Osteocyte (in vitro differentiated cells): ENCODE measurements around the gene KCNK13. TPM values are rescaled to one million over a fixed set of nuclear protein-coding genes. Genes with fewer than 3 reads are reported as not detected.

Experiments used
- DNase-seq: peaks from one replicate; pipeline ENCODE4 v3.0.0; 2021; ENCODE audit warnings: mixed read lengths; ENCODE audit not compliant: unreplicated experiment; ENCODE audit errors: extremely low spot score
- H3K27ac Mint-ChIP-seq: one replicate; pipeline ENCODE4 v1.8.0; 2021; ENCODE audit warnings: mild to moderate bottlenecking, mixed read lengths; ENCODE audit not compliant: unreplicated experiment
- H3K27me3 Mint-ChIP-seq: one replicate; pipeline ENCODE4 v1.8.0; 2021; ENCODE audit warnings: mixed read lengths; ENCODE audit not compliant: unreplicated experiment
- H3K36me3 Mint-ChIP-seq: one replicate; pipeline ENCODE4 v1.8.0; 2021; ENCODE audit warnings: mixed read lengths; ENCODE audit not compliant: unreplicated experiment
- H3K4me1 Mint-ChIP-seq: one replicate; pipeline ENCODE4 v1.8.0; 2021; ENCODE audit warnings: mixed read lengths; ENCODE audit not compliant: unreplicated experiment
- H3K4me3 Mint-ChIP-seq: one replicate; pipeline ENCODE4 v1.8.0; 2021; ENCODE audit warnings: mild to moderate bottlenecking, moderate library complexity, mixed read lengths; ENCODE audit not compliant: unreplicated experiment
- H3K9me3 Mint-ChIP-seq: one replicate; pipeline ENCODE4 v1.8.0; 2021; ENCODE audit warnings: mixed read lengths; ENCODE audit not compliant: unreplicated experiment
- total RNA-seq: library from RNA; stranded (reverse); gene quantifications from 2 replicates; pipeline ENCODE4 v1.2.1, GENCODE V29; 2021
- TF ChIP-seq, protein P1 (sequence below): fragments of 200-600 bp; sonication (generic); IDR thresholded peaks from 2 replicates; pipeline ENCODE4 v1.5.0; 2021; ENCODE audit warnings: antibody characterized with exemption, mild to moderate bottlenecking, moderate library complexity

The KCNK13 gene
- total RNA-seq, 1 donor from 2014 or later = not detected

DNA sequence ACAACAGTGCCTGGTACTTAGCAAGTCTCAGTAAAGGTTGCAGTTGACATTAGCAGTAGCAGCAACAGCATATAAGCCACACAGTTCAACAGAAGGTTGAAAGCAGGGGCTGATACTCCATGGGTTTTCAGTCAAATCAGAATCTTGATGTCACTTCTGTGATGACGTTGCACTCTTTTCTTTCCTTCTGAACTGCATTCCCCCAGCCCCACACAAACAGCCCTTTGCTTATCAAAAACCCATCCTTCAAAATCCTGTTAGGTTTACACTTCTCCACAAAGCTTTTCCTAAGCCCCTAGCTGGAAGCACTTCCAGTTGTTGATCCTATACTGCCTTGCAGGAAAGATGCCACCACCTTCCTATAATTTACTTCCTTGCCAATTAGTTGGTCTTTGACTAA, 34.0 kb upstream of the KCNK13 start:
- no peaks in the 10 kb centered on the region for H3K27me3 Mint-ChIP-seq
- TF ChIP-seq, protein P1, sequence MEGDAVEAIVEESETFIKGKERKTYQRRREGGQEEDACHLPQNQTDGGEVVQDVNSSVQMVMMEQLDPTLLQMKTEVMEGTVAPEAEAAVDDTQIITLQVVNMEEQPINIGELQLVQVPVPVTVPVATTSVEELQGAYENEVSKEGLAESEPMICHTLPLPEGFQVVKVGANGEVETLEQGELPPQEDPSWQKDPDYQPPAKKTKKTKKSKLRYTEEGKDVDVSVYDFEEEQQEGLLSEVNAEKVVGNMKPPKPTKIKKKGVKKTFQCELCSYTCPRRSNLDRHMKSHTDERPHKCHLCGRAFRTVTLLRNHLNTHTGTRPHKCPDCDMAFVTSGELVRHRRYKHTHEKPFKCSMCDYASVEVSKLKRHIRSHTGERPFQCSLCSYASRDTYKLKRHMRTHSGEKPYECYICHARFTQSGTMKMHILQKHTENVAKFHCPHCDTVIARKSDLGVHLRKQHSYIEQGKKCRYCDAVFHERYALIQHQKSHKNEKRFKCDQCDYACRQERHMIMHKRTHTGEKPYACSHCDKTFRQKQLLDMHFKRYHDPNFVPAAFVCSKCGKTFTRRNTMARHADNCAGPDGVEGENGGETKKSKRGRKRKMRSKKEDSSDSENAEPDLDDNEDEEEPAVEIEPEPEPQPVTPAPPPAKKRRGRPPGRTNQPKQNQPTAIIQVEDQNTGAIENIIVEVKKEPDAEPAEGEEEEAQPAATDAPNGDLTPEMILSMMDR = no peak
- no peak overlapping the region for H3K27ac Mint-ChIP-seq
- no peak for DNase-seq
- no peaks in the 10 kb centered on the region for H3K4me1 Mint-ChIP-seq
- H3K4me3 Mint-ChIP-seq = no peak overlapping the region
- peaks cover 33% of the 10 kb centered on the region for H3K36me3 Mint-ChIP-seq
- H3K9me3 Mint-ChIP-seq = peaks cover 3% of the 10 kb centered on the region

DNA sequence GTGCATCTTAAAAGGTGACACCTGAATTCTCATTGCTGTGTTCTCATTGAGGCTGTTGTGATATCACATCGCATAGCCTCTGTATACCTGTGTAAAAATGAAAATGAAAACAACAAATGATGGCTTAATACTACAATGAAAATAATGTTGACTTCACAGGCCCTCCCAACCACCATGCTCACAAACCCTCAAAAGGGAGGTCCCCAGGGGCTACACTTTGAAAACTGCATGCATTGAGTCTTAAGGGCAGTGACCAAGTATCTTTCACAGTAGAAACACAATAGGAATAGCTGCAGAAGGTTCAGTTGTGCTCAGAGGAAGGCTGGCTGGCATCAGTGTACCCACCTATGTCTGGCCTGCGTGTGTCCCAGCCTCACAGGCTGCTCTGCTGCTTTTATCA, 27.6 kb upstream of the KCNK13 start:
- Mint-ChIP-seq H3K36me3 (peaks cover 46% of the 10 kb centered on the region), H3K27ac (no peak overlapping the region), H3K4me3 (no peak overlapping the region), H3K4me1 (no peaks in the 10 kb centered on the region), H3K27me3 (no peaks in the 10 kb centered on the region), H3K9me3 (peaks cover 8% of the 10 kb centered on the region)
- no peak for DNase-seq
- TF ChIP-seq, protein P1 = no peak

DNA sequence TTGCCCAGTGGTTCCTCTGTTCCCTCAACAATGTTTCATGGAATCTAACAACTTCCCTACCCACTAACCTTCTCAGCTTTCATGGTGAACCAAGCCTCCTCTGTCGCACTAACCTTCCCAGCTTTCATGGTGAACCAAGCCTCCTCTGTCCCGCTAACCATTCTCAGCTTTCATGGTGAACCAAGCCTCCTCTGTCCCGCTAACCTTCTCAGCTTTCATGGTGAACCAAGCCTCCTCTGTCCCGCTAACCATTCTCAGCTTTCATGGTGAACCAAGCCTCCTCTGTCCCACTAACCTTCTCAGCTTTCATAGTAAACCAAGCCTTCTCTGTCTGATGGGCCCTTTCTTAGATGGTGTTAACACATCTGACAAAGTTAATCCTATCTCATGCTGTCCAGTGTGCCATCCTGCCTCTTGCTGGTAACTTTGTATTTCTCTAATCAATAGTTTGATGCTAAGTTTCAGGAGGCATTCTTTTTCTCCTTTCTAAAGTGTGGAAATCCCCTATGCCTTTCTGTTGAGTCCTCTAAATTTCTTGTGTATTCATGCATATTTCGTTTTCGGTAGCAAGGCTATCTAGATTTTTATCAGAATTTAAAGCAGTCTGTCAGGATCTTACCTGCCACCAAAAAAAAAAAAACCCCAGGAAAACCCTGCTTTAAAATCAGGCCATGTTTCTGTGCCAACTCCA, 26.8 kb upstream of the KCNK13 start:
- Mint-ChIP-seq H3K9me3 (peaks cover 8% of the 10 kb centered on the region), H3K27ac (no peak overlapping the region), H3K27me3 (no peaks in the 10 kb centered on the region), H3K36me3 (peaks cover 46% of the 10 kb centered on the region), H3K4me3 (no peak overlapping the region), H3K4me1 (no peaks in the 10 kb centered on the region)
- TF ChIP-seq, protein P1 = no peak
- DNase-seq = no peak

DNA sequence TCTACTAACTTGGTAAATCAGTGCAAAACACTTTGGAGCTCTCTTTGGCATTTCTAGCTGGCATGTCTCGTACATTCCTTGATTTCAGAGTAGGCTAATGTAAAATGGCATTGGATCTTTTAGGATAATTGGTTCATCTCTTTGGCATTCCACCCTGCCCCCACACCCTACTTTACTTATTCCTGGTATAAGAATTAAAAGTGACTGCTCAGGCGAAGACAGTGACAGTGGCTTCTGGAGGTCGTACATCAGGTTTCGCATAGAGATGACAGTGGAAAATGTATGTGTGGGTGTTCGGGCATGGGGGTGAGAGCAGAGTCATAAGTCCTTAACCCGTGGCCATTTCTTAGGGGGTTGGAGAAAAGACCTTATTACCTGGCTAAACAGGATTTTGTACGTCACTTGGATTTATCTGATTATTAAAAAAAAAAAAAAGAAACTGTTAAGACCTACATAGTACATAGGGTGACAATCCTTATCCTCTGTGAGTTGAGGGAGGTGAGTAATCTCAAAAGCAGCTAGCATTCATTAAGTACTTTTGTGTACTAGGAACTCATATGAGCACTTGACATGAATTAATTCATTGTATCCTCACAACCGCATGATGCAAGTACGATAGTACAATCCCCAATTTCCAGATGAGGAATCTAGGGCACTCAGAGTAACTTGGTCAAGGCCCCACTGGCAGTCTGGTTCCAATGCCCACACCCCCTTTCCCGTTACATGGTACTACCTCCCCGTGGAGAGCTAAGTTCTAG, 22.4 kb upstream of the KCNK13 start:
- H3K27ac Mint-ChIP-seq = no peak overlapping the region
- H3K4me3 Mint-ChIP-seq = no peak overlapping the region
- TF ChIP-seq, protein P1 = no peak
- DNase-seq = no peak
- H3K4me1 Mint-ChIP-seq = no peaks in the 10 kb centered on the region
- peaks cover 5% of the 10 kb centered on the region for H3K9me3 Mint-ChIP-seq
- no peaks in the 10 kb centered on the region for H3K27me3 Mint-ChIP-seq
- H3K36me3 Mint-ChIP-seq = peaks cover 29% of the 10 kb centered on the region

DNA sequence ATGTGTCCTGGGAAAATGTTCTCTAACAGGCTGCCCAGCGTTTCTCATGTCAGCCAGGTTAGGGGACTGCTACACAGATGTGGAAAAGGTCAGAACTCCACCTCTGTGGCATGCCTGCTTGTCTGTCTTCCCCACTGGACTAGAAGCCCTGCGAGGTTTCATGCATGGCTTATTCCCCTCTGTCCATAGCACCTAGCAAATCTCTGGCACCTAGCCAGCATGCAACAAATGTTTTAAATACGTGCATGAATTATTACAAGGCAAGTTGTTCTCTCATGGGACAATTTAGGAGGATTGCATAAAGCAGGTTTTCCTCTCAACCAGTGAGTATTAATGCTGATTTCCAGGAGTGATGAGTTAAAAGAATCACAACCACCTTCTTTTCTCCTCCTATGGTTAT, 21.4 kb upstream of the KCNK13 start:
- Mint-ChIP-seq H3K36me3 (peaks cover 22% of the 10 kb centered on the region), H3K27ac (no peak overlapping the region), H3K4me1 (no peaks in the 10 kb centered on the region), H3K27me3 (no peaks in the 10 kb centered on the region), H3K9me3 (peaks cover 5% of the 10 kb centered on the region), H3K4me3 (no peak overlapping the region)
- TF ChIP-seq, protein P1 = no peak
- DNase-seq = no peak
